GM19438 (cell line): ENCODE measurements around the gene NFIX.

ENCODE experiments used
- ATAC-seq: cut with Tn5 transposase; IDR thresholded peaks from one replicate; pipeline ENCODE4 v1.9.1; 2021; ENCODE audit warnings: low read depth; ENCODE audit not compliant: unreplicated experiment

The NFIX gene

DNA sequence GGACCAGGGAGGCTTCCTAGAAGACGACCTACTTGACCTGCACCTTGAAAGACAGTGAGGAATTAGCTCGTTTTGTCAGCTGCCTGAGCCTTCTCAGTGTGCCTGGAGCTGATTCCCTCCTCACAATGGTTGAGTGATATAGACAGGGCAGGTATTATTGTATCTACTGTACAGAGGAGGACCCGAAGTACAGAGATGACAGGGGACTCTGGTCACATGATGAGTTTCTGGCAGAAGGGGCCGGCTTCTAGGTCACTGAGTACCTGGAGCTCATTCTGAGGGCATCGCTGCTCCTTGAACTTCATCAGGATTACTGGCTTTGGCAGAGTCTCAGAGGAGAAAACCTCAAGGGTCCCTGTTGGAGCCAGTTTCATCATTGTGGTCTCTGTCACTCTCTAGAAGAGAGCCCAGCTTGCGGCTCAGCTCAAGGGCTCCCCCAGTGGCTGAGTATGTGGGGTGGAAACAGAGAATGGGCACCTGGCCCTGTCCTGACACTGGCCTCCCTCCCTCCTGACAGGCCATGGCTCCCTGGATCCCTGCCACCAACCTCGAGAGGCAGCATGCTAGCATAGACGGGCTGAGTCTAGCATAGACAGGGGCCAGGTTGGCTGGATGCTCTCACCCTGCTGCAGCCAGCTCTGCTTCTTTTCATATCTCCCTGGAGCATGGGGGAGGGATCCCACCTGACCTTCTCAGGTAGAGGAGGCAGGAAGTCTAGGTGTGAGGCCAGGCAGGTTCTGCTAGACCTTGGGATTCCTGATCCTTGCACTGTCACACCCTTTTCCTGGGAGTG, 38.7 kb downstream of the NFIX start:
- no peak for ATAC-seq

DNA sequence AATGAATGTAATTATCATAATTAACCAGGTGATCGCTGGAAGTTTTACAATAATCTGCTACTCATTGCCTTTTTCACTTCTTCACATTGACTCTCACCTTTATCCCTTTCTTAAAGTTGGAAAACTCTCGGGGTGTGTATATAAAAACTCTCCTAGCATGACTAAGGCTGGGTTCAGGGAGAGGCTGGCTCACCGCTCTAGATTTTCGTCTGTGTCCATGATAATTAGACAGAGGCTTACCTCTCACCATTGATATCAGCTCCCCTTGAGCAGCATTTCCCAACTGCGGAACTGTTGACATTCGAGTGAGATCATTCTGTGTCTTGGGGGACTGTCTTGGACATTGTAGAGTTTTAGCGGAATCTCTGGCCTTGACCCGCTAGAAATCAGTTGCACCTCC, 39.4 kb downstream of the NFIX start:
- no peak for ATAC-seq

DNA sequence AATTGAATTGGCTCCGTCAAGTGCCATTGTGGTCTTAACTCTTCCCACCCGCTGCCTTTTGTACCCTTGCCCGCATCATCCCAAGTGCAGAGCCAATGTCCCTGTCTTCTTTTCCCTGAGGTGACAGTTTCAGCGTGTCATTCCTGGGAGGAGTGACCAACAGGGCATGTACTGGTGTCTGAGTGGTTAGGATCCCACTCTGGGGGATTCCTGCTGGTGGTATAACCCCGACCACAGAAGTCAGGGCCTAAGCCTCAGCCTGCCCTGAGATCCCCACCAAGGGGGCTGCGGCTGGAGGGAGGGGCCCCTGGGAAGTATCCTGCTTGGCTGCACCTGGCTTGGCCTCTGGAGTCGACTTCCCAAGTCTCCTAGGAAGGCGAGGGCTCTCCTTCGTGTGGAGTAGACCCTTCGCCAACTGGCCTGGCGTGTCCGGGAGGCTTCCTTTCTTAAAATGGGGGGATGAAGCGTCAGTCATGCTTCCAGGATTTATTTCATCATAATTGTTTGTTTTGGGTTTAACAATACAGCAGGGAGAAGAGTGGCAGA, 40.6 kb downstream of the NFIX start:
- no peak for ATAC-seq

DNA sequence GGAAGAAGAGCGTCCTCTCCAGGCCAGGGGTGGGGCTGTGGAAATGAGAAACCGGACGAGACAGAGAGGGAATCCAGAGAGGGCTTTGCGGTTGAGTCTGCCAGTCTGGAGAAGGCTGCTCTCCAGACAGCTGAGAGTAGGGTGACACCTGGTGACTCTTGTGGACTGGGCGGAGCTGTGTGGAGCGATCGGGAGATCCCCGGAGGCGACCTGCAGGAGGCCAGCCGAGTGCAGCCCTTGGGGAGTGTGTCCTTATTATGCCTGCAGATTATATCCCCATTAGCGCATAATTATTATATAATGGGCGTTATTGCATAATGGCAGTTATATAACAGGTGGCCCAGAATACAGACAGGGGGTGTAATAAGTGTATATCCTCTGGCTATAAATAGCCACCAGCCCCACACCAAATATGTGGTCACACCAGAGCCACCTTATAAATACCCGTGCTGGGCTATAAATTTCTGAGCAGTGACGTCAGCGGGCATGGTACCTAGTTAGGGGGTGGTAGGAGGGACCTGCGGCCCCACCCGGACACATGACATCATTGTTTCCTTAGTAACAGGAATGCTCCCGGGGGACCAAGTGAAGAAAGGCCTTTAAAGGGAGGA, 41.2 kb downstream of the NFIX start:
- ATAC-seq = no peak

DNA sequence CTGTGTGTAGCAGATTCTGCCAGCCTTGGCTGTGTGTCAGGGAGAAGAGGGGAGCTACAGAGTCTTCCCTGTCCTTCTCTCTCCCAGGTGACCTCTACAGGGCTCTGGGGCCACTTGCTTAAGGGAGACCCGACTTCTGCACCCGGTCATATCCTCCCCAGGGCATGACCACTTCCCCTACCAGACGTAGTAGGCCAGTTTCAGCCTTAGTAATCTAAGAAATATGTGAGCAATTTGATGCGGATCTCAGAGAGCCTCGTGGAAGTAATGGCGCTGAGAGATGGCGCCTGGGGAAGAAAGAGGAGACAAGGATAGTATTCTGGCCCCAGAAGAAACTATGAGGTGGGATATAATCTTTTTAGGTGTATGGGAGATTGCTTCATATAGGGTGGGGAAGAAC, 41.9 kb downstream of the NFIX start:
- no peak for ATAC-seq

DNA sequence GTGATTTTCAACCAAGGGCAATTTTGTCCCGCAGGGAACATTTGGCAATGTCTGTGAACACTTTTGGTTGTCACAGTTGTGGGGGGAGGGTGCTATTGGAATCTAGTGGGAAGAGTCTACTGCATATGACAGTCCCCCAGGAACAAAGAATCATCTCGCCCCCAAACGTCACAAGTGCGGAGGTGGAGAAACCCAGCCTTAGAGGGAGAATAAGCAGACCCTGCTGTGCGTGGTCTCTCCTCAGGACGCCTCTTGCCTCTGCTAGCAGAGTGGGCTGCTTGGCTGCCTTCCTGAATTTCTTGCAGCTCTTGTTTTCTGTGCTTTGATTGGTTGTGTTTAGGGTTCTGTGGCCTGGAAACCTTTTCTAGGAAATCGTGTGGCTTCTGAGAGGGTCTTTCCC, 42.5 kb downstream of the NFIX start:
- ATAC-seq = no peak

DNA sequence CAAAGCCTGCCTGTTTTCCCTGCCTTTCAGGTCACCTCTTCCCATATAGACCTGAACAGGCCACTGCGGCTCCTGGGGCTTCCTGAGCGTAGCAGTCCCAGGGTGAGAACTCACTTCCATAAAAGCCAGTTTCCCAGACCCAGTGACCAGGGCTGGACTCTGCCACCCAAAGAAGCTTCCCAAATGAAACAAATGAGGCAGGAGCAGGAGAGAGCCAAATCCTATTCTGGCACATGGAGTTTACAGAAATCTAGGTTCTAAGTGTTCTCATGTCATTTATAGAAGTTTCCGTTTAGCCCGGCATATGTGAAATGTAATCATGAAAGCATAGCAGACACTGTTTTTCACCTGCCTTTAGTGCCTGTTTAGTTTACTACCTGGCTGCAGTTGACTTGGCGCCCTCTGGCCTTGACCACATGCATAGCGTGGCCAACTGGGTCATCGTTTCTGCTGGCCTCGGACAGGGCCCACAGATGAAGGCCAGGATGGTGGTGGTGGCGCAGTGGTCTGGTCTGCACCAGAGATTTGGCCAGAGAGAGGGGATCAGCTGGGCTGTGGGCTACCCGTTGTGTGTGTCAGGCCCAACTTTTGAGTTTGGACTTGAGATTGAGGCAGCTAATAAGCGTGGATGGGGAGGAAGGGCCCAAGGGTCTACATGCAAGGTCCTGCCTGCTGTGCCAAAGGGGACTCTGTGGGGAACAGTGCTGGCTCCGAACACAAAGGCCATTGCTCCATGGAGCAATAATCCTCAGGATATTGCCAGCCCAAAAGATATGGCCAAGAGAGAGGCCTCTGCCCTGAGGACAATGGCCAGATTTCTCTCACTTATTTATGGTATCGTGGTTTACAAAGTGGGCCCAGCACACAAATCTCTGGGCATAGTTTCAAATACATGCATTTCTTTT, 43.3 kb downstream of the NFIX start:
- no peak for ATAC-seq

DNA sequence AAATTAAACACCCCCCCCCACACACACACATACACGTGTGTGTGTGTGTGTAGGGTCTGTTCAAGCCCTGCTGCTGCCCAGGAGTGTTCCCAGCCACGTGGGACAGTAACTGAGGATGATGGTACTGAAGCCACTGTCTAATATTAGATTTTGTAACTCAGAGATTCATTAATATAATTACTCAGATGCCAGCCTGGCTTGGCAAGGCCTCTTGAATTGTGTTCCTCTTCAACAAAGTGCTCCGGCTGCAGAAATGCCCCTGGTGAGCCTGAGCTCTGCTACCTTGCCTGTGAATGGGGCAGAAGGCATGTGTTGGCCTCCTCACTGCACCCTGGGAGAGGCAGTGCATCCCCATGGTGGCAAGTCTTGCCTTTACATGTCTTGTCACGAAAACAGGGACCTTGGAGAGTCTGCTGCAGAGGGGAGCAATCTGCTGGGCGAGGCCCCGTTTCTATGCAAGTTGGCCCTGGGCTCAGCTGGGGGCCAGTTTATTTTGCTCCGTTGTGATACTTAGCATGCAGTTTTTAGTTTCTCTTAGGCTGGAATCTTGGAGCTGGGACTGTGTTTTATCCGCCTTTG, 44.0 kb downstream of the NFIX start:
- ATAC-seq = no peak

DNA sequence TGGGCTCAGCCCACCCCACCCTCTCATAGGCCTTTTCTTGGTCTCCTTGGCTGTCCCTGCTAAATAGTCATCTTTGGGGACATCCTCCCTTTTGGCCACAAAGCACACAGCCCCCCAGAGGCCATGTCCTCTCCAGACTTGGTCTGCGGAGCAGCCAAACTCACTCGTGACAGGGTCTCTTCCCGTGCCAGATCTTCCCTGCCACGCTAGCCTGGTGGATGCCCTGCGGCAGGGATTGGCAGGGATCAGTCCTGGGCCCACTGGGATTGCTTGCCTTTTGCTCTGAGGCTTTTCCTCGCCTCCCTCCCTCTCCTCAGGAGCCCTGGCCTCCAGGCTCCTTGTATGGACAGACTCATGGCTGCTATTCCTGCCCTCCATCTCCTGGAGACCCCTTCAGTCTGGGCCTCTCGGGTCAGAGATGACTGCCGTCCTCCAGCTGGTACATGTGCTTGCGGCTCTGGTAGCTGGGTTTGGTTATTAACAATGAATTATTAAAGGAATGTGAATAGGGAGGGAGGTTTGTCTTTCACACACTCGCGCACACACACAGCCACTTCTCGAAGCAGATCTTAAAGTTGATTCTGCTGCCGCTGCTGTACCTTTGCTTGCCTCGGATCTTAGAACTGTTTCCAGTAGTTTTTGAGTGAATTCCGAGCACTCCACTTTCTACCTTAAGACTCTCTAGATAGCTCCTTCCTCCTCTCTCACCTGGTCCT, 45.1 kb downstream of the NFIX start:
- ATAC-seq = no peak

DNA sequence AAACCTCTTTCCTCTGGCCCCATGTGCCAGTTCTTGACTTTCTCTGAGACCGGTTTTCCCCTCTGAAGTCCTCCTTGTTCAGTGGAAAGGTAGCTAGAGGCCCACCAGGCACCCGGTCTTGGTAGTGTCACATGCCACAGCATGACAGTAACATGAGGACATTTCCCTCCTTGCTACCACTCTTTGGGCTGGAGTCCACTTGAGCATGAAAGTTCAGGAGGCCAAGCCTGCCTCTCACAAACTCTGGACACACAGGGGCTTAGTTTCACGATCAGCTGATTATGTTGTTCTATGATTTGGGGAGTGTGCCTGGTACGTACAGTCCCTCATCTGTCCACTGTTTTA, 45.6 kb downstream of the NFIX start:
- no peak for ATAC-seq

DNA sequence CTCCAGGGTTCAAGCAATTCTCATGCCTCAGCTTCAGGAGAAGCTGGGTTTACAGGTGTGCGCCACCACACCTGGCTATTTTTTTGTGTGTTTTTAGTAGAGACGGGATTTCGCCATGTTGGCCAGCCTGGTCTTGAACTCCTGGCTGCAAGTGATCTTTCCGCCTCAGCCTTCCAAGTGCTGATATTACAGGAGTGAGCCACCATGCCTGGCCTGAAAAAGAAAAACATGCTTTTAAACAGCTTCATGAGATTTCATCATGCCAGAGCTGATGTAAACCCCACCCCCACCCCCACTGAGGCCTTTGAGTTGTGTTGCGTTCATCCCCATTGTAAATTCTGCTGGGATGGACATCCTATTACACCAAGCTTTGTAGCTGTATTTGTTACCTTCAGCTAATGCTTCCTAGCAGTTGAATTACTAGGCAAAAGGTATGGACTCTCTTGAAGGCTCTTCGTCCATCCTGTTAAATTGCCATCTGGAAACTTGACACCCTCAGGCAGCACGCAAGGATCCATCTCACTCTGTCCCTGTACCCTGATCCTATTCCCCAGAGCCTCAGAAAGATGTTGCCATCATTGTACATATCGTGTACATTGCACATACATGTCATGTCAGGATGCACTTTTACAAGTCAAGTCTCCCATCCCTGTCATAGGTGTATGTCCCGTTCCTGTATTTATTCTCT, 47.3 kb downstream of the NFIX start:
- ATAC-seq = no peak

DNA sequence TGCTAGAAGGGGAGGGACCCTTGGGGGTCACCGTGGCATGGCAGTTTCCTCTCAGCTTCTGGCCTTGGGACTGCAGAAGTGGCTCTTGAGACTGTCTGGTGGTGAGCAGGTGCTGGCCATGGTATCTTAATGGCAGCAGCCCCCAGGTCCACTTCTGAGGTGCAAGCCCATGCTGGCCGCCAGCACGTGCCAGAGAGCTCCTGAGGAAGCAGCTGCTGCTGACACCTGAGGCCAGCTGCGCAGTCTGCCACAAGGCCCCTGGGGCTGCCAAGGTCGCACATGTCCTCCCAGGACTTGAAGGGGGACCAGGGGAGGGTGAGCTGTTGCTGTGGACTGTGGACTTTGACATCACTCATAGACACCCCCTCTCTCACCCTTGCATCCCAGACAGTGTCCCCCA, 48.0 kb downstream of the NFIX start:
- no peak for ATAC-seq

DNA sequence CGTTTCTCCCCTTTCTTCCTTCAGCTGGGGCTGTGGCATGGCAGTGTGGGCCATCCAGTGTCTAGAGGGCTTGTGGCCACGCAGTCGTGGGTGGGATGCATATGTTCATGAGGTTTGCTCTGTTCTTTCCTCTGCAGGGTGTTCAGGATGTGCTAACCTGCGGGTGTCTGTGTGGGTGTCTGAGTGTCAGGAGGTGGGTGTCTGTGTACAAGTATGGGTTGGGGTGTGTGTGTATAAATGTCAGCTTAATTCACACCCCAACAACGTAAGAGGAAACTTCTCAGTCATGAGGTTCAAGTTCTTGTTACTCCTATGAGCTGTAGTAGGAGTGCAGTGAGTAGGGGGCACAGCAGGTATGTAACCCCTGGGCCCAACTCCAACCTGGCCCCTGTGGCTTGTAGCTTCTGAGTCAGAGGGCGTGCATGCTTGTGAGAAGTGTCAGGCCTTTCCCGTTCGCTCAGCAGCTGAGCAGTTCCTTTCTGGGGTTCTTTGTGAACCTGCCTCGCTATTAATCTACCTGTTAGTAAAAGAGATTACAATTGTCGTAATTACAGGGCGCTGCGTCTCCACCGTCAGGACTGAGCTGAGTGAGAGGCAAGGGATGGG, 49.1 kb downstream of the NFIX start:
- no peak for ATAC-seq

DNA sequence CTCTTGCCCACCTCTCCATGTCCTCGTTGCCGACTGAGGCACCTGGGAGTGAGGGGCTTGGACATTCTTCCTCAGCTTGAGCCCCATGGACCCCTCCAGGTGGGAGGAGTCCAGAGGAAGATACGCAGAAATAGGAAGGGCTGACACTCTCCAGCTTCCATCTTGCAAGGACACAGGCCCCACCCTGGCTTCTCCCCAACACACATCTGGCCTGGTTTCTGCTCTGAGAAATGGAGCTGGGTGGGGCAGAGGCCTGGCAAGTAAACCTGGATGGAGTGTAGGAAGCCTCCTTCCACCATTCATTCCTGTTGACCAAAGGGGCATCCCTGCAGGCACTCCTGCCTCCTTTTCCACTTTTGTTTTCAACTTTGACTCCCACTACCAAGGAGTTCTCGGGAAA, 50.5 kb downstream of the NFIX start:
- ATAC-seq = no peak

DNA sequence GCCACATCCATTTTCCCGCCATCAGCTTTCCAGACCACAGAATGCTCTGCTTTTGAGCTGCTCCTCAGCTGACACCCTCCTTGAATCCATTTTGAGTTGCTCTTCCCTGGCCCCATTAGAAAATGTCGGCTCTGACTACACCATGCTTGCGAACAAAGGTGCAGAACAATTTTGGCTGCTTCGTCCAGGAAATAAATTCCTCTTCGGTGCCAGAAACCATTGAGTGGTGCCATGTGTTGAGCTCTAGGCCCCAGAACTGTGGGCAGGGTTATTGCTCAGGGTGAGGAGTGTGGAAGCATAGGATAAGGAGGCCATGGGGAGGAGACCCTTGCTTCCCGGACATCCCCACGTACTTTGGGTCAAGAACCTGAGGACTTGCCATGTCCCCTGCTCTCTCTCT, 52.1 kb downstream of the NFIX start:
- ATAC-seq = no peak

DNA sequence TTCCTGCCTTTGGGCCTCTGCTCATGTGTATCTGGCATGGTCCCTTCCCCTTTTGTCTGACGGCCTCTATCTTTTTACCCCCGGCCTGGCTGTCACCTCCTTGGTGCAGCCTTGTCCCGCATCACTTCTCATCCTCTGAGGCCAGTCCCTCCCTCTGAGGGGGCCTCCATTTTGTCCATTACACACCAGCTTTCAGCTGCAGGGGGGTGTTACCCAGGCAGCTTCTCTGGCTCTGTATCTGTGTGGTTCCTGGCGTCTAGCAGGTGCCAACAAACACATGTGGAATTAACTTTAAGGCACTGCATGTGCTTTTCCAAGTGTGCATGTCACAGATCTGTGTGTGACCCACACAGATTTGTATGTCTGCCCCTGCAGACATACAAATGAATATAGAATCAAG, 55.0 kb downstream of the NFIX start:
- no peak for ATAC-seq

DNA sequence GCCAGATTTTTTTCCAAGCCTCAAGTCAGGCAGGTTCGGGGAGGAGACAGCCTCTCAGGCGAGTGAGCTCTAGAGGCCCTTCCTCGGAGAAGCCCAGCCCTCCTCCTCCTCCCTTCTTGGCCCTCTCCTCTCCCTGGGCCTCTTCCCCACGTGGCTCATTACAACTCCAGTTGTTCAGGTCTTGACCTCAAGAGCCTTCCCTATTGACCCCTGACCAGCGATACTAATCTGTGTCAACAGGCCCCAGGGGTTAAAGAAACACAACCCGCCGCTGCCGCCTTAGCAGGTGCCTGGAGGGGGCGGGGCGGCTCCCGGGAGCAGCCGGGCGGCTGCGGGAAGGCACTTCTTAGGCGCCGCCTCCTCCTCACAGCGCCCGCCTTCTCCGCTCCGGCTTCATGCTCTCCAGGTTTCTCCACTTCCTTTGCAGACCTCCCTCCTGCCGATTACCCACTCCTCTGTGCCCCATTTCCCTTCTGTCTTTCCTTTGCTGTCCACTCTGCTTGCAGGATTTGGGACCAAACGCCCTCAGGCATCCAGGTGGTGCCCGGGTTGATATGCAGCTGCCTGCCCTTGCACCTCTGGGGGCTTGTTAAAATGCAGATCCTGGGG, 56.4 kb downstream of the NFIX start:
- ATAC-seq = no peak

DNA sequence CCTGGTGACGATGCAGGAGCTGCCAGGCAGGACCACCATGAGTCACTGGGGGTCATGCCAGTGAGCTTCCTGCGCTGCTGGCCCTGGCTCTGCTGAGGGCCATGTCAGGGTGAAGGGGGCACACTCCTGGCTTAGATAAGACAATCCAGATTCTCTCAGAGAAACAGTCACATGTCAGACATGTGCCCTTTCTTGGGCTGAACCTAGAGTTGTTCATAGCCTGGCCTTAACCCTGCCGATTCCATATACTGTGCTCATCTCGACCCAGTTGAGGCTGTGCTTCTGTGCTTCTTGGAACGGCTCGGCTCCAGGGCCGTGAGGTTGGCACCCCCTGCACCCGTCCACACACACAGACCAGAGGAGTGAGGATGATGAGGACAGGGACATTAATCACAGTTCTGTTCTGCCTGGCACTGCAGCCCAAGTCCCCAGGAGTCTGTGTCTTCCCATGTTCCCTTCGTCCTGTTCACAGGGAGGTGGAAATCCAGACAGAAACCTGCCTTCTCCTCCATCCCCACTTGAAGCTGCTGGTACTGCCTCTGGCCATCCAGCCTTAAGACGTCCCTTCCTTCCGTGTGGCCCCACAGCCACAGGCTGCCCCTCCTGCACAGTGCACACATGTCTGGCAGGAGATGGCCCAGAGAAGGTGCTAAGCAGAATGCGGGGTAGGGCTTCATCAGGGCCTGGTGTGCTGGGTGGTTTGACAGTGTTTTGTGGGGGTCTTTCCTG, 57.3 kb downstream of the NFIX start:
- no peak for ATAC-seq
